Astrocyte (in vitro differentiated cells and primary cell): ENCODE data around the gene KLHL30. TPM values are rescaled to one million over a fixed set of nuclear protein-coding genes. Genes with fewer than 3 reads are reported as not detected.

Experiments
- DNase-seq: peaks from one replicate; pipeline ENCODE4 v3.0.0-alpha.2; 2010; ENCODE audit warnings: low read depth
- FAIRE-seq: peaks from 2 replicates; lab custom pipeline; 2011; peaks lifted over from hg19 to GRCh38; lab: Jason Lieb, UNC
- H2AFZ ChIP-seq: 2 replicates; pipeline ENCODE4 v1.6.0; 2012; ENCODE audit warnings: low read depth, low read length, inconsistent platforms
- H3K27ac ChIP-seq: 2 replicates; pipeline ENCODE4 v1.5.1; 2011; ENCODE audit warnings: low read depth, low read length, inconsistent platforms
- H3K27me3 ChIP-seq: 2 replicates; pipeline ENCODE4 v1.6.0; 2011; ENCODE audit warnings: low read length, inconsistent platforms; ENCODE audit not compliant: insufficient read depth
- H3K36me3 ChIP-seq: 2 replicates; pipeline ENCODE4 v1.5.1; 2011; ENCODE audit warnings: low read length, inconsistent platforms; ENCODE audit not compliant: insufficient read depth
- H3K4me1 ChIP-seq: 2 replicates; pipeline ENCODE4 v1.5.1; 2011; ENCODE audit warnings: low read length, inconsistent platforms; ENCODE audit not compliant: insufficient read depth
- H3K4me2 ChIP-seq: 2 replicates; pipeline ENCODE4 v1.6.0; 2012; ENCODE audit warnings: low read length, inconsistent platforms
- H3K4me3 ChIP-seq: 2 replicates; pipeline ENCODE4 v1.5.1; 2011; ENCODE audit warnings: low read depth, mild to moderate bottlenecking, low read length, inconsistent platforms; ENCODE audit not compliant: insufficient read depth
- H3K79me2 ChIP-seq: 2 replicates; pipeline ENCODE4 v1.6.0; 2012; ENCODE audit warnings: mild to moderate bottlenecking, low read length, inconsistent platforms; ENCODE audit not compliant: insufficient read depth
- H3K9ac ChIP-seq: 2 replicates; pipeline ENCODE4 v1.6.0; 2012; ENCODE audit warnings: mild to moderate bottlenecking, low read length, inconsistent platforms
- H3K9me3 ChIP-seq: 2 replicates; pipeline ENCODE4 v1.5.1; 2012; ENCODE audit warnings: low read depth, mild to moderate bottlenecking, low read length, inconsistent platforms; ENCODE audit not compliant: insufficient read depth
- H4K20me1 ChIP-seq: 2 replicates; pipeline ENCODE4 v1.6.0; 2012; ENCODE audit warnings: low read length, inconsistent platforms; ENCODE audit not compliant: insufficient read depth
- H3K27ac Mint-ChIP-seq: one replicate; pipeline ENCODE4 v1.8.0; 2021; ENCODE audit warnings: mild to moderate bottlenecking, mixed read lengths; ENCODE audit not compliant: unreplicated experiment
- H3K27me3 Mint-ChIP-seq: one replicate; pipeline ENCODE4 v1.8.0; 2021; ENCODE audit warnings: low read depth, mixed read lengths; ENCODE audit not compliant: unreplicated experiment
- H3K36me3 Mint-ChIP-seq: one replicate; pipeline ENCODE4 v1.8.0; 2021; ENCODE audit warnings: low read depth, mixed read lengths; ENCODE audit not compliant: unreplicated experiment
- H3K4me1 Mint-ChIP-seq: one replicate; pipeline ENCODE4 v1.8.0; 2021; ENCODE audit warnings: low read depth, mixed read lengths; ENCODE audit not compliant: unreplicated experiment
- H3K4me3 Mint-ChIP-seq: one replicate; pipeline ENCODE4 v1.8.0; 2021; ENCODE audit warnings: mild to moderate bottlenecking, moderate library complexity, mixed read lengths; ENCODE audit not compliant: unreplicated experiment
- H3K9me3 Mint-ChIP-seq: one replicate; pipeline ENCODE4 v1.8.0; 2021; ENCODE audit warnings: mild to moderate bottlenecking, mixed read lengths; ENCODE audit not compliant: unreplicated experiment
- EZH2 ChIP-seq: IDR thresholded peaks from 2 replicates; pipeline ENCODE4 v1.6.1; 2012; ENCODE audit warnings: mild to moderate bottlenecking, low read length, inconsistent platforms; ENCODE audit not compliant: insufficient read depth
- total RNA-seq: library from RNA; stranded (reverse); gene quantifications from 2 replicates; pipeline ENCODE4 v1.2.1, GENCODE V29; 2021
- TF ChIP-seq, protein P1 (sequence below): IDR thresholded peaks from 2 replicates; pipeline ENCODE4 v1.5.1; 2011; ENCODE audit warnings: low read depth, mild to moderate bottlenecking, inconsistent platforms, low read length, moderate library complexity; ENCODE audit not compliant: insufficient read depth

KLHL30 gene
- total RNA-seq, 1 donor from 2014 or later, result 0.59 TPM

DNA sequence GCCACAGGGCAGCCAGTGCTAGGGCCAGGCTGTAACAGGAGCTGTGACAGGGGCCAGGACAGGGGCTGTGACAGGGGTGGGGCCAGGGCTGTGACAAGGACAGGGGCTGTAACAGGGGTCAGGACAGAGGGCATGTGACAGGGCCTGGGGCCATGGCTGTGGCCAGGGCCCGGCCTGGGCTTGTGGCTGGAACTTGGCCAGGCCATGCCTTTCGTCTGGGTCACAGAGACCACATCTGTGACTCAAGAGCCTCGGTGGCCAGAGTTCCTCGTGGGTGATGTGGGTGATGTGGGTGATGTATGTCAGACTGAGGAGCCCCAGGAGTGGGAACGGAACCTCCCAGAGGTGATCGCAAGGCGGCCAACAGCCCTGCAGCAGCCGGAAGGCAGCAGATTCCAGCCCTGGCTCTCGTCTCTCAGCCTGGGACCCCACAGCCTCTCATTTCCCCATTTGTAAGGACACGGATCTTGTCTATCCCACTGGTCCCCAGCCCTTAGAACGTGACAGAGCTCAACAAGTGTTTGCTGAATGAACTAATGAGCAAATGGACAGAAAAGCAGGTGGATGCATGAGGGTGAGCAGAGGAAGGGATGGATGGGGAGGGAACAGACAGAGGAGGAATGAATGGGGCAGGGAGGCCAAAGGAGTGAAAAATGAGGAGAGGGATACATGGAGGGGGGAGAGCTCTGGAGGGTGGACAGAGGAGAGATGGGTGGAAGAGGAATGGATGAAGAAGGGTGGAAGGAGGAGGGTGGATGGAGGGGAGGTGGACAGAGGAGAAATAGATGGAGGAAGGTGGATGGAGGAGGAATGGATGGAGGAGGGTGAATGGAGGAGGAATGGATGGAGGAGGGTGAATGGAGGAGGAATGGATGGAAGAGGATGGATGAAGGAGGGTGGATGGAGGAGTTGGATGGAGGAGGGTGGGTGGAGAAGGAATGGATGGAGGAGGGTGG, 21.0 kb upstream of the KLHL30 start:
- Histone ChIP-seq H3K9ac (no peak overlapping the region), H3K4me3 (no peak overlapping the region), H2AFZ (no peak overlapping the region), H4K20me1 (no peaks in the 10 kb centered on the region), H3K9me3 (peaks cover 12% of the 10 kb centered on the region), H3K4me1 (peaks cover 3% of the 10 kb centered on the region), H3K4me2 (no peak overlapping the region), H3K36me3 (no peaks in the 10 kb centered on the region), H3K27me3 (peaks cover 5% of the 10 kb centered on the region), H3K27ac (no peak overlapping the region), H3K79me2 (no peaks in the 10 kb centered on the region)
- peaks cover 26% of the 10 kb centered on the region for H3K27me3 Mint-ChIP-seq
- peaks cover 4% of the 10 kb centered on the region for H3K36me3 Mint-ChIP-seq
- DNase-seq, result no peak
- H3K4me1 Mint-ChIP-seq, result no peaks in the 10 kb centered on the region
- no peak overlapping the region for H3K27ac Mint-ChIP-seq
- H3K9me3 Mint-ChIP-seq, result peaks cover 16% of the 10 kb centered on the region
- TF ChIP-seq, protein P1, sequence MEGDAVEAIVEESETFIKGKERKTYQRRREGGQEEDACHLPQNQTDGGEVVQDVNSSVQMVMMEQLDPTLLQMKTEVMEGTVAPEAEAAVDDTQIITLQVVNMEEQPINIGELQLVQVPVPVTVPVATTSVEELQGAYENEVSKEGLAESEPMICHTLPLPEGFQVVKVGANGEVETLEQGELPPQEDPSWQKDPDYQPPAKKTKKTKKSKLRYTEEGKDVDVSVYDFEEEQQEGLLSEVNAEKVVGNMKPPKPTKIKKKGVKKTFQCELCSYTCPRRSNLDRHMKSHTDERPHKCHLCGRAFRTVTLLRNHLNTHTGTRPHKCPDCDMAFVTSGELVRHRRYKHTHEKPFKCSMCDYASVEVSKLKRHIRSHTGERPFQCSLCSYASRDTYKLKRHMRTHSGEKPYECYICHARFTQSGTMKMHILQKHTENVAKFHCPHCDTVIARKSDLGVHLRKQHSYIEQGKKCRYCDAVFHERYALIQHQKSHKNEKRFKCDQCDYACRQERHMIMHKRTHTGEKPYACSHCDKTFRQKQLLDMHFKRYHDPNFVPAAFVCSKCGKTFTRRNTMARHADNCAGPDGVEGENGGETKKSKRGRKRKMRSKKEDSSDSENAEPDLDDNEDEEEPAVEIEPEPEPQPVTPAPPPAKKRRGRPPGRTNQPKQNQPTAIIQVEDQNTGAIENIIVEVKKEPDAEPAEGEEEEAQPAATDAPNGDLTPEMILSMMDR, result no peak
- TF ChIP-seq EZH2, result no peak
- FAIRE-seq, result no peak
- H3K4me3 Mint-ChIP-seq, result no peak overlapping the region

DNA sequence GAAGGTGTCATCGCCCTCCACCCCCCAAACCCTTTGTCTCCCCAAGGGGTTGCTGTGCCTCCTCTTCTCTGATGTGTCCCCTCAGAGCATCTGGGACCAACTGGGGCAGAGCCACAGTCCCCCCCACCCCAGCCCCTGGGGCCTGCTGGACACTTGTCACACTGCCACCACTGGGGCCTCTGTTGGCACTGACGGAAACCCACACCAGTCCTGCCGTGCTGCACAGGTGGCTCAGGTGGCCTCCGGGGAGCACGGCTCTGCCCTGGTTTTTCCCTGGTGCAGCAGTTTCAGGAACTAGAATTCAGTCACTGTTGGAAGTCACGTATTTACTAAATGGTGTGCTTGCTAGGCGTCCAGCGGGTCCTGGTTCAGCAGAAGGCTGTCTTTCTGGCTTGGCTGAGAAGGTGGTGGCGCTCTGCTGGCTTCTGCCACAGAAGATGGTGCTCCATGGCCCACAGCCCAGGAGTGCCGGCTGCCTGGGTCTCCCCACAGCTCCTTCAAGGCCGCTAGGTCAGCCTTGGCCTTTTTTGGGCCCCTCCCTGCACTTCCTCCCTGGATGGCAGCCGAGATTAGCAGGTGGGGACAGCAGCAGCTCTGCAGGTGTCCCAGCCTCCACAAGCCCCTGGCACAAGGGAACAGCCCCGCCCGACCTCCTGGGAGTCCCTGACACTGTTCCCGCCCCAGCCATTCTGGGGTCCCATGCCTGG, 18.6 kb upstream of the KLHL30 start:
- Histone ChIP-seq H3K27me3 (peaks cover 5% of the 10 kb centered on the region), H2AFZ (no peak overlapping the region), H4K20me1 (no peaks in the 10 kb centered on the region), H3K79me2 (no peaks in the 10 kb centered on the region), H3K4me2 (no peak overlapping the region), H3K9me3 (peaks cover 4% of the 10 kb centered on the region), H3K4me1 (peaks cover 3% of the 10 kb centered on the region), H3K4me3 (no peak overlapping the region), H3K36me3 (no peaks in the 10 kb centered on the region), H3K9ac (no peak overlapping the region), H3K27ac (no peak overlapping the region)
- H3K27me3 Mint-ChIP-seq, result peaks cover 30% of the 10 kb centered on the region
- DNase-seq (no peak), FAIRE-seq (no peak)
- H3K4me3 Mint-ChIP-seq, result no peak overlapping the region
- no peak for TF ChIP-seq EZH2
- TF ChIP-seq, protein P1, result no peak
- peaks cover 2% of the 10 kb centered on the region for H3K9me3 Mint-ChIP-seq
- no peaks in the 10 kb centered on the region for H3K4me1 Mint-ChIP-seq
- no peak overlapping the region for H3K27ac Mint-ChIP-seq
- peaks cover 4% of the 10 kb centered on the region for H3K36me3 Mint-ChIP-seq
